Suprapubic skin (tissue), 4 donors: Measurements from ENCODE around the gene OR1E2.

ENCODE experiments used
- EP300 ChIP-seq: sonication (generic); formaldehyde crosslinking; IDR thresholded peaks from one replicate; pipeline ENCODE4 v1.6.1; 2017; ENCODE audit warnings: antibody characterized with exemption
- POLR2A ChIP-seq, 2 donors: fragments of 450-650 bp; IDR thresholded peaks; one replicate each; pipeline ENCODE4 v1.6.1; 2017; ENCODE audit warnings: antibody characterized with exemption in 2 of 2, mild to moderate bottlenecking in 2 of 2, moderate library complexity in 2 of 2
- POLR2AphosphoS5 ChIP-seq, 3 donors: sonication (generic); formaldehyde crosslinking; IDR thresholded peaks; one replicate each; pipeline ENCODE4 v1.6.1; 2017; ENCODE audit warnings: antibody characterized with exemption in 3 of 3
- TF ChIP-seq, protein P1 (sequence below), 2 donors: fragments of 200-600 bp in 1 of 2; fragments of 450-650 bp in 1 of 2; sonication (generic) in 1 of 2; IDR thresholded peaks; one replicate each; pipeline ENCODE4 v1.5.1; 2016 to 2019; ENCODE audit warnings: antibody characterized with exemption in 2 of 2, mild to moderate bottlenecking in 1 of 2, moderate library complexity in 1 of 2

DNA sequence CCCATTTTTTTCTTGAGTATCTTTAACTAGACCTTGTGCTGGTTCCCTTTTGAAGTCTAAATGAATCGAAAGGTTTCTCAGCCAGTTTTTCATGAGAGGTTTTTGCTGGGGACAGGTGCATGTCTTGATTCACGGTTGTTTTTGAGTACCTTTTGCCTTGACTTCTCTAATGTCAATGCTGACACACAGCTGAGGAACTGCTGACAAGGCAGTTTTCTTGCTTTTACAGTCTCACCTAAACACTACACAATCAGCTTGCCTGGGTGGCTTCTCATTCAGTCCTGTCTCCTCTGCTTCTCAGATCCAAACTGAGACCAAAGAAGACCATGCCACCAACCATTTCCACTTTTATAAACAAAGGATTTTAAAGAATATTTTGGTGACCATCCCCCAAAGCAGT is 15.4 kb downstream of the OR1E2 start:
- TF ChIP-seq, protein P1, sequence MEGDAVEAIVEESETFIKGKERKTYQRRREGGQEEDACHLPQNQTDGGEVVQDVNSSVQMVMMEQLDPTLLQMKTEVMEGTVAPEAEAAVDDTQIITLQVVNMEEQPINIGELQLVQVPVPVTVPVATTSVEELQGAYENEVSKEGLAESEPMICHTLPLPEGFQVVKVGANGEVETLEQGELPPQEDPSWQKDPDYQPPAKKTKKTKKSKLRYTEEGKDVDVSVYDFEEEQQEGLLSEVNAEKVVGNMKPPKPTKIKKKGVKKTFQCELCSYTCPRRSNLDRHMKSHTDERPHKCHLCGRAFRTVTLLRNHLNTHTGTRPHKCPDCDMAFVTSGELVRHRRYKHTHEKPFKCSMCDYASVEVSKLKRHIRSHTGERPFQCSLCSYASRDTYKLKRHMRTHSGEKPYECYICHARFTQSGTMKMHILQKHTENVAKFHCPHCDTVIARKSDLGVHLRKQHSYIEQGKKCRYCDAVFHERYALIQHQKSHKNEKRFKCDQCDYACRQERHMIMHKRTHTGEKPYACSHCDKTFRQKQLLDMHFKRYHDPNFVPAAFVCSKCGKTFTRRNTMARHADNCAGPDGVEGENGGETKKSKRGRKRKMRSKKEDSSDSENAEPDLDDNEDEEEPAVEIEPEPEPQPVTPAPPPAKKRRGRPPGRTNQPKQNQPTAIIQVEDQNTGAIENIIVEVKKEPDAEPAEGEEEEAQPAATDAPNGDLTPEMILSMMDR (IDR thresholded peaks at IDR 0.05), result no peak
- TF ChIP-seq POLR2AphosphoS5 (IDR thresholded peaks at IDR 0.05) (no peak), POLR2A (IDR thresholded peaks at IDR 0.05) (no peak), EP300 (no peak)
